ACC112 (cell line): Measurements from ENCODE around the gene LPA.
A peak's percentile ranks its signal among the peaks of the same experiment; 100 is the strongest.
"Not testable (repeated sequence)": the region's sequence is repeated elsewhere in the genome, so short reads cannot be mapped to it uniquely, and the experiment has no call there.

Experiments
- H2AFZ ChIP-seq: fragments of 200-600 bp; sonication (generic); one replicate; pipeline ENCODE4 v1.6.0; 2017; ENCODE audit warnings: antibody characterized with exemption, low read length; ENCODE audit not compliant: unreplicated experiment
- H3K27ac ChIP-seq: fragments of 200-600 bp; sonication (generic); 2 replicates; pipeline ENCODE4 v1.5.1; 2014; ENCODE audit warnings: low read depth, mild to moderate bottlenecking, antibody characterized with exemption, low read length, moderate library complexity
- H3K27me3 ChIP-seq: fragments of 200-600 bp; sonication (generic); 2 replicates; pipeline ENCODE4 v1.6.1; 2014; ENCODE audit warnings: mild to moderate bottlenecking, antibody characterized with exemption, low read length, moderate library complexity, mixed read lengths; ENCODE audit not compliant: insufficient read depth
- H3K36me3 ChIP-seq: fragments of 200-600 bp; sonication (generic); 2 replicates; pipeline ENCODE4 v1.6.1; 2016; ENCODE audit warnings: mild to moderate bottlenecking, antibody characterized with exemption, low read length, moderate library complexity, mixed read lengths; ENCODE audit not compliant: insufficient read depth
- H3K4me1 ChIP-seq: fragments of 200-600 bp; sonication (generic); one replicate; pipeline ENCODE4 v1.6.1; 2016; ENCODE audit warnings: low read length, mixed read lengths; ENCODE audit not compliant: insufficient read depth, unreplicated experiment, control insufficient read depth
- H3K4me3 ChIP-seq: fragments of 200-600 bp; sonication (generic); 2 replicates; pipeline ENCODE4 v1.5.1; 2014; ENCODE audit warnings: mild to moderate bottlenecking, low read depth, low read length
- H3K79me2 ChIP-seq: fragments of 200-600 bp; sonication (generic); one replicate; pipeline ENCODE4 v1.6.0; 2016; ENCODE audit warnings: low read length; ENCODE audit not compliant: control insufficient read depth, unreplicated experiment, insufficient read depth

LPA gene

DNA sequence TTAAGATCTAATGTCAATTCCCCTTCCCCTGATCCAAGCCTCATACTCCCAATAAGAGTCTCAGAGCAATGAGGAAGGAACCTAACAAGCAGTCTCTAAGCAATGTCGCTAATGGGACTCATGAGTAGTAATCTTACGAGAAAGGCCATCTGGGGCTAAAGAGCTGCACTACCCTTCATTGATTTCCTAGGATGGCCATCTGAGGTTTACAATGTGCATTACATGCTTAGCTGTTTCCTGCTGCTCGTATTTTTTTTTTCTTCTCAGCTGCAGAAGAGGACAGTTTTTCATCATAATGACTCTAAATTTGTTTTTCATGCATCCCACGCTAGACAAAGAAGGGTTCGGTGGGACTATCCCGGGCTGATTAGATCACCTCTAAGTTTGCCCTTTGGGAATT, 119.3 kb downstream of the LPA start:
- Histone ChIP-seq H3K4me1 (no peaks in the 10 kb centered on the region), H3K79me2 (no peaks in the 10 kb centered on the region), H3K36me3 (no peaks in the 10 kb centered on the region), H3K4me3 (no peak overlapping the region), H2AFZ (no peak overlapping the region), H3K27ac (no peak overlapping the region), H3K27me3 (0 out of 2 replicates have a peak, but pooled peaks cover 3% of the 10 kb centered on the region)

DNA sequence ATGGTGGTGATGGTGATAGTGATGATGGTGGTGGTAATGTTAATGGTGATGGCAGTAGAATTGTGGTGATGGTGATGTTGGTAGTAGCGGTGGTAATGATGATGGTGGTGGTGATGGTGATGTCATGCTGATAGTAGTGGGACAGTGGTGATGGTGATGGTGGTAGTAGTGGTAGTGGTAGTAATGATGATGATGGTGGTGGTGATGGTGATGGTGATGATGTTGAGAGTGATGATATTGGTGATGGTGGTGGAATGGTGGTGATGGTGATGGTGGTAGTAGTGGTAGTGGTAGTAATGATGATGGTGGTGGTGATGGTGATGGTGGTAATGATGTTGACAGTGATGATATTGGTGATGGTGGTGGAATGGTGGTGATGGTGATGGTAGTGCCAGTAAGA, 128.8 kb downstream of the LPA start:
- Histone ChIP-seq H3K79me2 (no peaks in the 10 kb centered on the region), H3K27me3 (peaks cover 18% of the 10 kb centered on the region; the same call in 1 of the 2 replicates), H3K4me3 (no peak overlapping the region), H3K4me1 (no peaks in the 10 kb centered on the region), H3K27ac (no peak overlapping the region), H3K36me3 (no peaks in the 10 kb centered on the region), H2AFZ (no peak overlapping the region)

DNA sequence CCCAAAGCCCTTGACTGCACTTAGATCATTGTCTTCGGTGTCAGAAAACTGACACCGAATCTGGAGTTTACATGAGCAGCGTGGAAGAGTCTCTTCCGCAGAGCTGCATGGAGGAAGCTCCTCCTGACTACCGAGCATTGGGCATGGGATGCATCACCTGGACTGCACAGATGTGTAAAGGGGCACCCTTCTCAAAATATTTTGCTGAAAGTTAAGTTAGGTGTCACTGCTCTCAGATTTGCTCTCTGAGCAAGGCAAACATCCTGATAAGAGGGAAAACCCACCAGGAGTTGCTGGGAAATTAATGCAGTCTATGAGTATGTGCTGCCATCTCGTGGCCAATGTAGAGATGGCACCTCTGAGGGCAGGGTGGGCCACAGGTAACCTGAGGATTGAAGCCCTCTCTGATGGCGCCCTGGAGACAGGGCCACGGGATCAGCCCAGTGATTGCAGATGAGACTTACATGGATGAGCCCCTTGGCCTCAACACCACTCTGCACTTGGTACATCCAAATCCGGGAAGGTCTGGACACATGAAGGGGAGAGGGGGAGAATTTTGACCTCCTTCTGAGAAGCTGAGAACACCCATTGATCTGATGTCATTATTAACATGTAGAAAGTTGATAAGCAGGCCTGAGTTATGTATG, 129.9 kb downstream of the LPA start:
- Histone ChIP-seq H3K4me1 (no peaks in the 10 kb centered on the region), H3K36me3 (no peaks in the 10 kb centered on the region), H2AFZ (peak overlapping the region; percentile 63), H3K27ac (no peak overlapping the region), H3K79me2 (no peaks in the 10 kb centered on the region), H3K4me3 (peak overlapping the region; percentile 69), H3K27me3 (peaks cover 18% of the 10 kb centered on the region; the same call in 1 of the 2 replicates)

DNA sequence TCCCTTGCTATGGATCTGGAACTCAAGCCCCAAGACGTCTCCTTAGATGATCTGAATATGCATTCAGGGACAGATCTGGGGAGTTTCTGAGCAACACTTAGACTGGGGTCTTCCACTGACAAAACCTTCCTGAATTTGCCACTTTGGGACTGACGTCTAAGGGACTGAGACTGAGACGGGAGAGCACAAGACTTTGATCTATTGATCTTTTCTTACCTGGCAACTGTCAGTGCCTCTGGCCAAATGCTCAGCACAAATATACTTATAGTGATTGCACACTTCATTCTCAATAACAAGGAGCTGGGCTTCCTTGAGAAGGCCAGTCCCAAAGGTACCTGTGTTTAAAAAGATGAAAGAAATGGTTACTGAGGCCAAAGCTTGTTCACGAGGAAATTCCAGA, 131.8 kb downstream of the LPA start:
- peaks cover 4% of the 10 kb centered on the region; the same call in 1 of the 2 replicates for H3K27me3 ChIP-seq
- H3K36me3 ChIP-seq = no peaks in the 10 kb centered on the region
- H3K27ac ChIP-seq = no peak overlapping the region
- no peaks in the 10 kb centered on the region for H3K4me1 ChIP-seq
- H2AFZ ChIP-seq = no peak overlapping the region
- H3K4me3 ChIP-seq = no peak overlapping the region
- no peaks in the 10 kb centered on the region for H3K79me2 ChIP-seq

DNA sequence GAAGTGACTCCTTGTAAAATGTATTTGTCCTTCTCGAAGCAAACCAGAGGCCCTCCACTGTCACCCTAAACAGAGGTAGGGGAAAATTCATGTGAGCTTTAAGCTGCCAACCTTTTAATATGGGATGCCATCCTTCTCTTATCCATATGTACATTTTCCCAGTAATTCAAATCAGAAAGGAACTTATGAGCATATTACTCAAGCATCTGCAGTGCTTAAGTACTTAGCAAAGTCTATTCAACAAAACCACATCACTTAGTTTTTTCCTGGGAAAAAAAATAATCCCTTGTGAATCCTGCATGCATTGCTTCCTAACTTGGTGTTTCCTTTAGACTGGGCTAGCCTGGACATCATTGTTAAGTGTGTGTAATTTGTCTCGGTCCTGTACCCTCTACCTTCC, 132.2 kb downstream of the LPA start:
- H3K27ac ChIP-seq = no peak overlapping the region
- no peaks in the 10 kb centered on the region for H3K79me2 ChIP-seq
- H3K27me3 ChIP-seq = no peaks in the 10 kb centered on the region
- no peak overlapping the region for H3K4me3 ChIP-seq
- H3K4me1 ChIP-seq = no peaks in the 10 kb centered on the region
- H3K36me3 ChIP-seq = no peaks in the 10 kb centered on the region
- H2AFZ ChIP-seq = no peak overlapping the region

DNA sequence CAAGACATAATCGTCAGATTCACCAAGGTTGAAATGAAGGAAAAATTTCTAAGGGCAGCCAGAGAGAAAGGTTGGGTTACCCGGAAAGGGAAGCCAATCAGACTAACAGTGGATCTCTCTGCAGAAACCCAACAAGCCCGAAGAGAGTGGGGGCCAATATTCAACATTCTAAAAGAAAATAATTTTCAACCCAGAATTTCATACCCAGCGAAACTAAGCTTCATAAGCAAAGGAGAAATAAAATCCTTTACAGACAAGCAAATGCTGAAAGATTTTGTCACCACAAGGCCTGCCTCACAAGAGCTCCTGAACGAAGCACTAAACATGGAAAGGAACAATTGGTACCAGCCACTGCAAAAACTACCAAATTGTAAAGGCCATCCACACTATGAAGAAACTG, 134.6 kb downstream of the LPA start:
- not testable (repeated sequence) for H3K27ac ChIP-seq, H3K4me3 ChIP-seq, H2AFZ ChIP-seq, H3K79me2 ChIP-seq, H3K36me3 ChIP-seq, H3K4me1 ChIP-seq, H3K27me3 ChIP-seq

DNA sequence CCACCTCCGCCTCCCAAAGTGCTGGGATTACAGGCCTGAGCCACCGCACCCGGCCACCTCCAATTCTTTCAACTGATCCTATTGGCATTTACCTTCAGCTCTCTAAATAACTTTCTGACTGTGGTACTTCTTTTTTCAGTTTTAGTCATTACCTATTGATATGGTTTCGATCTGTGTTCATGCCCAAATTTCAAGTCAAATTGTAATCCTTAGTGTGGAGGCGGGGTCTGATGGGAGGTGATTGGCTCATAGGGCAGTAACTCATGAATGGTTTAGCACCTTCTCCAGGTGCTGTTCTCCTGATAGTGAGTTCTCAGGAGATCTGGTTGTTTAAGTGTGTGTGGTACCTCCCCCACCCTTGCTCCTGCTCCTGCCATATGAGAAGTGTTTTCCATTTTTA, 140.9 kb downstream of the LPA start:
- H3K27ac ChIP-seq = no peak overlapping the region
- H3K79me2 ChIP-seq = no peaks in the 10 kb centered on the region
- H3K4me1 ChIP-seq = no peaks in the 10 kb centered on the region
- H3K4me3 ChIP-seq = no peak overlapping the region
- H2AFZ ChIP-seq = no peak overlapping the region
- no peaks in the 10 kb centered on the region for H3K27me3 ChIP-seq
- H3K36me3 ChIP-seq = no peaks in the 10 kb centered on the region

DNA sequence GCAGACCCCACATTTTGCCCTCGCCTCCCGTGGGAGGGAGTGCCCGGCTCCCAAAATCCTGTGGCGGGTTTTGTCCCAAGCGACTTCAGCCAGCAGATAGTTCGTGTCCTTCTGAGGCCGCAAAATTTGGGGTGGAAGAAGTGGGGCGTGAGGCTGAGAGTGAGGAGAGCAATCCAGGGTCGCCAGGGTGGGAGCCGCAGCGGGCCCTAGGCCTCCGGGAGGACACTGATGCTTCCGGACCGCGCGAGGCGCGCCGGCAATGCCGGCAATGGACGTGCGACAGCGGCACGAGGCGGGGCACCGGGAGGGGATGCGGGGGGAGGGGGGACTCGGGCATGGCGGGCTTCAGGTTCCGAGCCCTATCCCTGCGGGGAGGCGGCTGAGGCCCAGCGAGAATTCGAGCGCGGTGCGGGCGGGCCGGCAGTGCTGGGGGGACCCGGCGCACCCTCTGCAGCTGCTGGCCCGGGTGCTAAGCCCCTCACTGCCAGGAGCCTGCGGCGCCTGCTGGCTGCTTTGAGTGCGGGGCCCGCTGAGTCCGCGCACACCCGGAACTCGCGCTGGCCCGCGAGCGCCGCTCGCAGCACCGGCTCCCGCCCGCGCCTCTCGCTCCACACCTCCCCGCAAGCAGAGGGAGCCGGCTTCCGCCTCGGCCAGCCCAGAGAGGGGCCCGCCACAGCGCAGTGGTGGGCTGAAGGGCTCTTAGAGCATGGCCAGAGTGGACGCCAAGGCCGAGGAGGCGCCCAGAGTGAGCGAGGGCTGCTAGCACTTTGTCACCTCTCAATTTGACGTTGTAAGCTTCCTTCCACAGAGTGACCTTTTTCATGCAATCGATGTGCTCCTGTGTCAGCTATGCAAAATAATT, 143.8 kb downstream of the LPA start:
- Histone ChIP-seq H3K4me3 (peak overlapping the region; percentile 99), H2AFZ (peak overlapping the region; percentile 58), H3K79me2 (no peaks in the 10 kb centered on the region), H3K27me3 (no peaks in the 10 kb centered on the region), H3K27ac (peak overlapping the region; percentile 70), H3K36me3 (no peaks in the 10 kb centered on the region), H3K4me1 (no peaks in the 10 kb centered on the region)

DNA sequence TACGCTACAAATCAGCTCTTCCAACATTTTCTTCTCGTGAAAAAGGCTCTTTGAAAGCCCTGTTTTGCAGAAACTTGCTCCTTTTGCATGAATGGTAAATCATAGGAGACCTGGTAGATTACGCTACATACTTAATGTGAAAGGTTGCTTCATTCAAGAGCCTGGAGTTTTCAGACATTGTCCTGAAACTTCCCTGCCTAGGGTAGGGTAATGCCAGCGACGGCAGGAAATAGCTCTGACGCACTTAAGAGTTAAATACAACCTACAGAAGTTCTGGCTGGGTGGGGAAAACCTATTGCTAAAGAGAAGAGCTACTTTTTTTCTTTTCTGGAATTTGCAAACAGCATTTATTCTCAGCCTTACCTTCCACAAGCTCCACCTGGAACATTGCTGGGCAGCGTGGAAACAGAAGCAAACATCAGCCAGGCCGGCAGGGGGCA, 144.5 kb downstream of the LPA start:
- peak overlapping the region; percentile 58 for H2AFZ ChIP-seq
- H3K79me2 ChIP-seq = no peaks in the 10 kb centered on the region
- peak overlapping the region; percentile 99 for H3K4me3 ChIP-seq
- H3K36me3 ChIP-seq = no peaks in the 10 kb centered on the region
- no peaks in the 10 kb centered on the region for H3K27me3 ChIP-seq
- no peaks in the 10 kb centered on the region for H3K4me1 ChIP-seq
- H3K27ac ChIP-seq = peak overlapping the region; percentile 70

DNA sequence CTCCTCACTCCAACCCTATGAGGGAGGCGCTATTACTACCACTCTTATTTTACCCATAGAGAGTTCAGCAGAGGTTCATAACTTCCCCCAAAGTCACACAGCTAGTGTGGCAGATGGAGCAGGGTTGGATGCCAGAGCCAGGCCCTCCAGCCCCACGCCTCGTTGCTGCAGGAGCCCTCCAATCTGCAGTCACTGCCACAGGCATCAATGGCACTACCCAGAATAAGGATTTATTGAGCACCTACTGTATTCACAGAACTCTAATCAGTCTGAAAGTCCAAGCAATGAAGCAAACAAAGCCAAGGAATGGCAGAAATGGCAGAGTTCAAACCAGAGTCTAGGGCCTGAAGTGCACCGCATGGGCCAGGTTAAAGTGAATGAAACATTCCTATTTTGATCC, 144.9 kb downstream of the LPA start:
- H3K27me3 ChIP-seq = no peaks in the 10 kb centered on the region
- peak overlapping the region; percentile 99 for H3K4me3 ChIP-seq
- no peaks in the 10 kb centered on the region for H3K79me2 ChIP-seq
- H2AFZ ChIP-seq = peak overlapping the region; percentile 58
- no peak overlapping the region for H3K27ac ChIP-seq
- H3K4me1 ChIP-seq = no peaks in the 10 kb centered on the region
- H3K36me3 ChIP-seq = no peaks in the 10 kb centered on the region

DNA sequence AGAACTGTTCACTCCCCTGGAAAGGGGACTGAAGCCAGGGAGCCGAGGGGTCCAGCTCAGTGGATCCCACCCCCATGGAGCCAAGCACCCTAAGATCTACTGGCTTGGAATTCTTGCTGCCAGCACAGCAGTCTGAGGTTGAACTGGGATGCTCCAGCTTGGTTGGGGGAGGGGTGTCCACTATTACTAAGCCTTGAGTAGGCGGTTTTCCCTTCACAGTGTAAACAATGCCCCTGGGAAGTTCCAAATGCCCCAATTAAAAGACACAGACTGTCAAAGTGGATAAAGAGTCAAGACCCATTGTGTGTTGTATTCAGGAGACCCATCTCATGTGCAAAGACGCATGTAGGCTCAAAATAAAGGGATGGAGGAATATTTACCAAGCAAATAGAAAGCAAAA, 150.2 kb downstream of the LPA start:
- H3K4me1 ChIP-seq = peaks cover 10% of the 10 kb centered on the region
- no peaks in the 10 kb centered on the region for H3K36me3 ChIP-seq
- H3K79me2 ChIP-seq = no peaks in the 10 kb centered on the region
- H3K27me3 ChIP-seq = no peaks in the 10 kb centered on the region
- H2AFZ ChIP-seq = no peak overlapping the region
- no peak overlapping the region for H3K4me3 ChIP-seq
- H3K27ac ChIP-seq = no peak overlapping the region
